ENCODE data around the gene E2F6. TPM values are rescaled to one million over a fixed set of nuclear protein-coding genes. Genes with fewer than 3 reads are reported as not detected.

Gene E2F6
- total and polyA plus RNA-seq, 4 donors, result 3.5 to 7.7 (median 4.8) TPM

GRCh38 chr2:11404376-11405073 lies 61.4 kb downstream of the E2F6 start:
- H3K9me3 ChIP-seq (ENCODE audit: control insufficient read depth in 4 of 4, low read length in 3 of 4), result no peaks in the 10 kb centered on the region
- DNase-seq (ENCODE audit: low spot score), result no peak
- no peak overlapping the region for H3K9ac ChIP-seq (ENCODE audit: low read depth in 1 of 2, low read length in 2 of 2)
- H3K36me3 ChIP-seq (ENCODE audit: control insufficient read depth in 4 of 4, insufficient read depth in 3 of 4, low read depth in 1 of 4, low read length in 3 of 4), result no peaks in the 10 kb centered on the region
- peaks cover 0 to 4% (median 0%) of the 10 kb centered on the region in 4 donors for H3K4me1 ChIP-seq (ENCODE audit: control insufficient read depth in 4 of 4, insufficient read depth in 4 of 4, low read length in 3 of 4)
- peak overlapping the region in 1 of 2 donors; percentile 23 for H3K27ac ChIP-seq (ENCODE audit: low read depth in 1 of 2, low read length in 2 of 2)
- no peaks in the 10 kb centered on the region for H3K27me3 ChIP-seq (ENCODE audit: control insufficient read depth in 4 of 4, insufficient read depth in 4 of 4, low read length in 3 of 4)
- H3K4me3 ChIP-seq (ENCODE audit: low read depth in 1 of 3, low read length in 3 of 3), result no peak overlapping the region
- TF ChIP-seq YY1 (IDR thresholded peaks at IDR 0.05), result no peak
- no peak for TF ChIP-seq REST (IDR thresholded peaks at IDR 0.05)
- no peak for TF ChIP-seq RXRA (IDR thresholded peaks at IDR 0.05)
- TF ChIP-seq HNF4A (conservative IDR thresholded peaks at IDR 0.05), result no peak
- no peak for TF ChIP-seq GABPA (IDR thresholded peaks at IDR 0.05 in 1 of 2, conservative IDR thresholded peaks at IDR 0.05 in 1 of 2)
- TF ChIP-seq RAD21 (IDR thresholded peaks at IDR 0.05), result no peak
- TF ChIP-seq SP1 (IDR thresholded peaks at IDR 0.05), result no peak
- no peak for TF ChIP-seq TAF1 (conservative IDR thresholded peaks at IDR 0.05)
- no peak for TF ChIP-seq ZBTB33 (IDR thresholded peaks at IDR 0.05)
- TF ChIP-seq EGR1 (IDR thresholded peaks at IDR 0.05; ENCODE audit: low read depth in 2 of 2), result no peak
- no peak for TF ChIP-seq JUND (IDR thresholded peaks at IDR 0.05)
- WGBS, result 86% methylated on average over 7 of the region's 7 CpGs

GRCh38 chr2:11402436-11402835 lies 63.5 kb downstream of the E2F6 start:
- TF ChIP-seq FOXA2 (IDR thresholded peaks at IDR 0.05), result no peak
- TF ChIP-seq GABPA (IDR thresholded peaks at IDR 0.05 in 1 of 2, conservative IDR thresholded peaks at IDR 0.05 in 1 of 2), result no peak
- no peak for TF ChIP-seq REST (IDR thresholded peaks at IDR 0.05)
- TF ChIP-seq MAX (IDR thresholded peaks at IDR 0.05), result no peak
- no peak for TF ChIP-seq FOXA1 (IDR thresholded peaks at IDR 0.05)
- no peak for TF ChIP-seq RAD21 (IDR thresholded peaks at IDR 0.05)
- TF ChIP-seq HNF4G (IDR thresholded peaks at IDR 0.05), result no peak
- no peaks in the 10 kb centered on the region for H3K9me3 ChIP-seq (ENCODE audit: control insufficient read depth in 4 of 4, low read length in 3 of 4)
- no peak overlapping the region for H3K9ac ChIP-seq (ENCODE audit: low read depth in 1 of 2, low read length in 2 of 2)
- H3K27ac ChIP-seq (ENCODE audit: low read depth in 1 of 2, low read length in 2 of 2), result no peak overlapping the region
- no peak overlapping the region for H3K4me3 ChIP-seq (ENCODE audit: low read depth in 1 of 3, low read length in 3 of 3)
- DNase-seq (ENCODE audit: low spot score), result no peak
- 97% methylated on average over 9 of the region's 9 CpGs for WGBS
- peaks cover 0 to 4% (median 0%) of the 10 kb centered on the region in 4 donors for H3K4me1 ChIP-seq (ENCODE audit: control insufficient read depth in 4 of 4, insufficient read depth in 4 of 4, low read length in 3 of 4)
- no peaks in the 10 kb centered on the region for H3K27me3 ChIP-seq (ENCODE audit: control insufficient read depth in 4 of 4, insufficient read depth in 4 of 4, low read length in 3 of 4)
- no peaks in the 10 kb centered on the region for H3K36me3 ChIP-seq (ENCODE audit: control insufficient read depth in 4 of 4, insufficient read depth in 3 of 4, low read depth in 1 of 4, low read length in 3 of 4)
